Measurements from ENCODE around the gene VAMP8.
"Not testable (repeated sequence)": the region's sequence is repeated elsewhere in the genome, so short reads cannot be mapped to it uniquely, and the experiment has no call there.

Gene VAMP8

GRCh38 chr2:85547859-85548607 is 29.4 kb upstream of the VAMP8 start:
- no peak for DNase-seq

GRCh38 chr2:85548608-85548900 is 28.8 kb upstream of the VAMP8 start:
- no peak for DNase-seq

GRCh38 chr2:85549095-85549494 is 28.3 kb upstream of the VAMP8 start:
- DNase-seq = no peak

GRCh38 chr2:85549826-85550225 is 27.6 kb upstream of the VAMP8 start:
- DNase-seq = no peak

- no peak for DNase-seq
Measured at GRCh38 chr2:85550486-85550885, 26.9 kb upstream of the VAMP8 start.

GRCh38 chr2:85551698-85552678 is 25.4 kb upstream of the VAMP8 start:
- DNase-seq = peak; percentile 81

- DNase-seq = no peak
Measured at GRCh38 chr2:85553184-85553583, 24.2 kb upstream of the VAMP8 start.

- no peak for DNase-seq
Measured at GRCh38 chr2:85554980-85555612, 22.3 kb upstream of the VAMP8 start.

- no peak for DNase-seq
Measured at GRCh38 chr2:85557130-85557529, 20.3 kb upstream of the VAMP8 start.

- DNase-seq = no peak
Measured at GRCh38 chr2:85558160-85558559, 19.2 kb upstream of the VAMP8 start.

GRCh38 chr2:85560403-85560726 is 17.0 kb upstream of the VAMP8 start:
- DNase-seq = not testable (repeated sequence)

GRCh38 chr2:85560812-85561279 is 16.5 kb upstream of the VAMP8 start:
- DNase-seq = no peak

GRCh38 chr2:85561280-85562212 is 15.8 kb upstream of the VAMP8 start, which contains the start of gene GGCX:
GGCX (minus strand) TSS chr2:85561493; CDS start chr2:85561428, 65 bp downstream.
- DNase-seq = peak; percentile 93

GRCh38 chr2:85564144-85564563 is 13.2 kb upstream of the VAMP8 start:
- DNase-seq = no peak

GRCh38 chr2:85566265-85566664 is 11.1 kb upstream of the VAMP8 start:
- no peak for DNase-seq

GRCh38 chr2:85575739-85576138 is 1.6 kb upstream of the VAMP8 start:
- no peak for DNase-seq

- no peak for DNase-seq
Measured at GRCh38 chr2:85577063-85577385, 362 bp upstream of the VAMP8 start.

GRCh38 chr2:85578243-85579180 is 1.1 kb downstream of the VAMP8 start:
- no peak for DNase-seq

- DNase-seq = no peak
Measured at GRCh38 chr2:85579266-85579935, 2.0 kb downstream of the VAMP8 start.

- no peak for DNase-seq
Measured at GRCh38 chr2:85580206-85580605, 2.8 kb downstream of the VAMP8 start.

GRCh38 chr2:85582492-85582891 is 5.1 kb downstream of the VAMP8 start:
- DNase-seq = no peak

Data from NCI-H1436 (cell line).